H1 (cell line): ENCODE data around the gene SH3D19. TPM values are rescaled to one million over a fixed set of nuclear protein-coding genes. Genes with fewer than 3 reads are reported as not detected.

ENCODE experiments used
- ASH2L ChIP-seq: fragments of 200-600, 300-600 bp; sonication (generic); IDR thresholded peaks from one replicate; pipeline ENCODE4 v1.7.1; 2017; ENCODE audit warnings: low read length
- MAFK ChIP-seq: IDR thresholded peaks from 2 replicates; pipeline ENCODE4 v1.6.1; 2012; ENCODE audit warnings: low read depth, mild to moderate bottlenecking, improper control_type of control experiment, low read length
- POU5F1 ChIP-seq: IDR thresholded peaks from 2 replicates; pipeline ENCODE4 v1.6.1; 2011; ENCODE audit warnings: low read depth, mild to moderate bottlenecking, low read length, moderate library complexity
- RFX5 ChIP-seq: IDR thresholded peaks from 2 replicates; pipeline ENCODE4 v1.6.1; 2011; ENCODE audit warnings: low read depth, low read length, improper control_type of control experiment, borderline replicate concordance
- SUZ12 ChIP-seq: fragments of 200-600 bp; sonication (generic); IDR thresholded peaks from 2 replicates; pipeline ENCODE4 v1.6.1; 2012; ENCODE audit warnings: mild to moderate bottlenecking, inconsistent platforms, low read length, moderate library complexity, mixed read lengths
- TAF7 ChIP-seq: optimal IDR thresholded peaks from 2 replicates; pipeline ENCODE3; 2011; ENCODE audit warnings: low read depth, mild to moderate bottlenecking, inconsistent platforms, low read length, moderate library complexity, borderline replicate concordance
- polyA plus RNA-seq, 7 experiments: library from polyadenylated mRNA; depleted of rRNA in 3 of 7; stranded (reverse) in 5 of 7; unstranded in 2 of 7; fragments of >200 nt in 5 of 7; fragments of 200-250 nt in 2 of 7; gene quantifications; 1 replicate in 5 of 7; 2 replicates in 1 of 7; 4 replicates in 1 of 7; pipeline versions ENCODE4 v1.2.1 to v1.2.3, GENCODE V29; 2011 to 2013; ENCODE audit warnings: missing spikeins in 2 of 7, mixed read lengths in 2 of 7
- total RNA-seq: library from RNA; stranded (reverse); fragmentation: NEBNext Ultra II Directional; extraction: Animal tissue kit (Norgen Biotek cat#: 25700); gene quantifications from 2 replicates; pipeline ENCODE4 v1.2.1, GENCODE V29; 2021
- TF ChIP-seq, protein P1 (sequence below): fragments of 300-600 bp; sonication (generic); IDR thresholded peaks from 2 replicates; pipeline ENCODE4 v1.7.1; 2012; ENCODE audit warnings: low read length, moderate library complexity, mild to moderate bottlenecking, inconsistent platforms; ENCODE audit not compliant: insufficient replicate concordance
- TF ChIP-seq, protein P2 (sequence below): IDR thresholded peaks from 2 replicates; pipeline ENCODE4 v1.6.1; 2012; ENCODE audit warnings: inconsistent platforms
- TF ChIP-seq, protein P3 (sequence below): IDR thresholded peaks from 2 replicates; pipeline ENCODE4 v1.6.1; 2011; ENCODE audit warnings: low read length, improper control_type of control experiment
- TF ChIP-seq, protein P4 (sequence below): IDR thresholded peaks from 2 replicates; pipeline ENCODE4 v1.6.1; 2012; ENCODE audit warnings: inconsistent platforms

The SH3D19 gene
- total and polyA plus RNA-seq, 2 of the 8 experiments (the other 6 are each of a cell fraction or from before 2014, with no cell fraction given), result 11.7 to 51.3 TPM

DNA sequence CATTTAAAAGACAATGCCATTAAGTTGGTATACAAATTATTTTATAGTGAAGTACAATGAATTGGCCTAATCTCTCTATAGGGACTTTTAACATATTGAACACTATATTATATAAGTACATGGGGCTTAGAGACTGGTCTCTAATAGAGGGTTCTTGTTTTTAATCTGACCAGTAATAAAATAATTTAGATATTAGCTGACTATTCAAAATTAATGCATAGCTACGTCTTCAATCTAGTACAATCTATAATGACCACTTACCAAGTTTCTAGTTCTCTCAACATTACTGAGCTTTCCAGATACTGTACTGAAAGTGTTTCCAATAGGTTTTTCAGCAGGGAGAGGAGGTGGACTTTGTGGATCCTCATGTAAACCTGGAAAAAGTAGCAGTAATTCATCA, 166.4 kb downstream of the SH3D19 start (continued):
- TF ChIP-seq, protein P1, sequence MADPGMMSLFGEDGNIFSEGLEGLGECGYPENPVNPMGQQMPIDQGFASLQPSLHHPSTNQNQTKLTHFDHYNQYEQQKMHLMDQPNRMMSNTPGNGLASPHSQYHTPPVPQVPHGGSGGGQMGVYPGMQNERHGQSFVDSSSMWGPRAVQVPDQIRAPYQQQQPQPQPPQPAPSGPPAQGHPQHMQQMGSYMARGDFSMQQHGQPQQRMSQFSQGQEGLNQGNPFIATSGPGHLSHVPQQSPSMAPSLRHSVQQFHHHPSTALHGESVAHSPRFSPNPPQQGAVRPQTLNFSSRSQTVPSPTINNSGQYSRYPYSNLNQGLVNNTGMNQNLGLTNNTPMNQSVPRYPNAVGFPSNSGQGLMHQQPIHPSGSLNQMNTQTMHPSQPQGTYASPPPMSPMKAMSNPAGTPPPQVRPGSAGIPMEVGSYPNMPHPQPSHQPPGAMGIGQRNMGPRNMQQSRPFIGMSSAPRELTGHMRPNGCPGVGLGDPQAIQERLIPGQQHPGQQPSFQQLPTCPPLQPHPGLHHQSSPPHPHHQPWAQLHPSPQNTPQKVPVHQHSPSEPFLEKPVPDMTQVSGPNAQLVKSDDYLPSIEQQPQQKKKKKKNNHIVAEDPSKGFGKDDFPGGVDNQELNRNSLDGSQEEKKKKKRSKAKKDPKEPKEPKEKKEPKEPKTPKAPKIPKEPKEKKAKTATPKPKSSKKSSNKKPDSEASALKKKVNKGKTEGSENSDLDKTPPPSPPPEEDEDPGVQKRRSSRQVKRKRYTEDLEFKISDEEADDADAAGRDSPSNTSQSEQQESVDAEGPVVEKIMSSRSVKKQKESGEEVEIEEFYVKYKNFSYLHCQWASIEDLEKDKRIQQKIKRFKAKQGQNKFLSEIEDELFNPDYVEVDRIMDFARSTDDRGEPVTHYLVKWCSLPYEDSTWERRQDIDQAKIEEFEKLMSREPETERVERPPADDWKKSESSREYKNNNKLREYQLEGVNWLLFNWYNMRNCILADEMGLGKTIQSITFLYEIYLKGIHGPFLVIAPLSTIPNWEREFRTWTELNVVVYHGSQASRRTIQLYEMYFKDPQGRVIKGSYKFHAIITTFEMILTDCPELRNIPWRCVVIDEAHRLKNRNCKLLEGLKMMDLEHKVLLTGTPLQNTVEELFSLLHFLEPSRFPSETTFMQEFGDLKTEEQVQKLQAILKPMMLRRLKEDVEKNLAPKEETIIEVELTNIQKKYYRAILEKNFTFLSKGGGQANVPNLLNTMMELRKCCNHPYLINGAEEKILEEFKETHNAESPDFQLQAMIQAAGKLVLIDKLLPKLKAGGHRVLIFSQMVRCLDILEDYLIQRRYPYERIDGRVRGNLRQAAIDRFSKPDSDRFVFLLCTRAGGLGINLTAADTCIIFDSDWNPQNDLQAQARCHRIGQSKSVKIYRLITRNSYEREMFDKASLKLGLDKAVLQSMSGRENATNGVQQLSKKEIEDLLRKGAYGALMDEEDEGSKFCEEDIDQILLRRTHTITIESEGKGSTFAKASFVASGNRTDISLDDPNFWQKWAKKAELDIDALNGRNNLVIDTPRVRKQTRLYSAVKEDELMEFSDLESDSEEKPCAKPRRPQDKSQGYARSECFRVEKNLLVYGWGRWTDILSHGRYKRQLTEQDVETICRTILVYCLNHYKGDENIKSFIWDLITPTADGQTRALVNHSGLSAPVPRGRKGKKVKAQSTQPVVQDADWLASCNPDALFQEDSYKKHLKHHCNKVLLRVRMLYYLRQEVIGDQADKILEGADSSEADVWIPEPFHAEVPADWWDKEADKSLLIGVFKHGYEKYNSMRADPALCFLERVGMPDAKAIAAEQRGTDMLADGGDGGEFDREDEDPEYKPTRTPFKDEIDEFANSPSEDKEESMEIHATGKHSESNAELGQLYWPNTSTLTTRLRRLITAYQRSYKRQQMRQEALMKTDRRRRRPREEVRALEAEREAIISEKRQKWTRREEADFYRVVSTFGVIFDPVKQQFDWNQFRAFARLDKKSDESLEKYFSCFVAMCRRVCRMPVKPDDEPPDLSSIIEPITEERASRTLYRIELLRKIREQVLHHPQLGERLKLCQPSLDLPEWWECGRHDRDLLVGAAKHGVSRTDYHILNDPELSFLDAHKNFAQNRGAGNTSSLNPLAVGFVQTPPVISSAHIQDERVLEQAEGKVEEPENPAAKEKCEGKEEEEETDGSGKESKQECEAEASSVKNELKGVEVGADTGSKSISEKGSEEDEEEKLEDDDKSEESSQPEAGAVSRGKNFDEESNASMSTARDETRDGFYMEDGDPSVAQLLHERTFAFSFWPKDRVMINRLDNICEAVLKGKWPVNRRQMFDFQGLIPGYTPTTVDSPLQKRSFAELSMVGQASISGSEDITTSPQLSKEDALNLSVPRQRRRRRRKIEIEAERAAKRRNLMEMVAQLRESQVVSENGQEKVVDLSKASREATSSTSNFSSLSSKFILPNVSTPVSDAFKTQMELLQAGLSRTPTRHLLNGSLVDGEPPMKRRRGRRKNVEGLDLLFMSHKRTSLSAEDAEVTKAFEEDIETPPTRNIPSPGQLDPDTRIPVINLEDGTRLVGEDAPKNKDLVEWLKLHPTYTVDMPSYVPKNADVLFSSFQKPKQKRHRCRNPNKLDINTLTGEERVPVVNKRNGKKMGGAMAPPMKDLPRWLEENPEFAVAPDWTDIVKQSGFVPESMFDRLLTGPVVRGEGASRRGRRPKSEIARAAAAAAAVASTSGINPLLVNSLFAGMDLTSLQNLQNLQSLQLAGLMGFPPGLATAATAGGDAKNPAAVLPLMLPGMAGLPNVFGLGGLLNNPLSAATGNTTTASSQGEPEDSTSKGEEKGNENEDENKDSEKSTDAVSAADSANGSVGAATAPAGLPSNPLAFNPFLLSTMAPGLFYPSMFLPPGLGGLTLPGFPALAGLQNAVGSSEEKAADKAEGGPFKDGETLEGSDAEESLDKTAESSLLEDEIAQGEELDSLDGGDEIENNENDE, result no peak
- TF ChIP-seq, protein P2, sequence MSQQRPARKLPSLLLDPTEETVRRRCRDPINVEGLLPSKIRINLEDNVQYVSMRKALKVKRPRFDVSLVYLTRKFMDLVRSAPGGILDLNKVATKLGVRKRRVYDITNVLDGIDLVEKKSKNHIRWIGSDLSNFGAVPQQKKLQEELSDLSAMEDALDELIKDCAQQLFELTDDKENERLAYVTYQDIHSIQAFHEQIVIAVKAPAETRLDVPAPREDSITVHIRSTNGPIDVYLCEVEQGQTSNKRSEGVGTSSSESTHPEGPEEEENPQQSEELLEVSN, result no peak
- TF ChIP-seq, protein P3, sequence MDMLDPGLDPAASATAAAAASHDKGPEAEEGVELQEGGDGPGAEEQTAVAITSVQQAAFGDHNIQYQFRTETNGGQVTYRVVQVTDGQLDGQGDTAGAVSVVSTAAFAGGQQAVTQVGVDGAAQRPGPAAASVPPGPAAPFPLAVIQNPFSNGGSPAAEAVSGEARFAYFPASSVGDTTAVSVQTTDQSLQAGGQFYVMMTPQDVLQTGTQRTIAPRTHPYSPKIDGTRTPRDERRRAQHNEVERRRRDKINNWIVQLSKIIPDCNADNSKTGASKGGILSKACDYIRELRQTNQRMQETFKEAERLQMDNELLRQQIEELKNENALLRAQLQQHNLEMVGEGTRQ, result no peak
- TF ChIP-seq MAFK, result no peak
- no peak for TF ChIP-seq ASH2L
- no peak for TF ChIP-seq TAF7
- no peak for TF ChIP-seq POU5F1
- TF ChIP-seq, protein P4, sequence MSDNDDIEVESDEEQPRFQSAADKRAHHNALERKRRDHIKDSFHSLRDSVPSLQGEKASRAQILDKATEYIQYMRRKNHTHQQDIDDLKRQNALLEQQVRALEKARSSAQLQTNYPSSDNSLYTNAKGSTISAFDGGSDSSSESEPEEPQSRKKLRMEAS, result no peak
- TF ChIP-seq SUZ12, result no peak
- TF ChIP-seq RFX5, result no peak
